OCI-LY1 (cell line): ENCODE data around the gene ZNF827.

Experiments used
- EZH2 ChIP-seq: fragments of 200-600 bp; sonication (generic), shearing (Covaris generic); IDR thresholded peaks from 2 replicates; pipeline ENCODE4 v1.8.0; 2017; ENCODE audit warnings: borderline replicate concordance, mixed run types, mild to moderate bottlenecking, antibody characterized with exemption, low read length, moderate library complexity, mixed read lengths
- TF ChIP-seq, protein P1 (sequence below): fragments of 200-600 bp; sonication (generic), shearing (Covaris generic); IDR thresholded peaks from 2 replicates; pipeline ENCODE4 v1.5.1; 2017; ENCODE audit warnings: mild to moderate bottlenecking, antibody characterized with exemption, low read length, moderate library complexity, mixed read lengths

- TF ChIP-seq, protein P1, sequence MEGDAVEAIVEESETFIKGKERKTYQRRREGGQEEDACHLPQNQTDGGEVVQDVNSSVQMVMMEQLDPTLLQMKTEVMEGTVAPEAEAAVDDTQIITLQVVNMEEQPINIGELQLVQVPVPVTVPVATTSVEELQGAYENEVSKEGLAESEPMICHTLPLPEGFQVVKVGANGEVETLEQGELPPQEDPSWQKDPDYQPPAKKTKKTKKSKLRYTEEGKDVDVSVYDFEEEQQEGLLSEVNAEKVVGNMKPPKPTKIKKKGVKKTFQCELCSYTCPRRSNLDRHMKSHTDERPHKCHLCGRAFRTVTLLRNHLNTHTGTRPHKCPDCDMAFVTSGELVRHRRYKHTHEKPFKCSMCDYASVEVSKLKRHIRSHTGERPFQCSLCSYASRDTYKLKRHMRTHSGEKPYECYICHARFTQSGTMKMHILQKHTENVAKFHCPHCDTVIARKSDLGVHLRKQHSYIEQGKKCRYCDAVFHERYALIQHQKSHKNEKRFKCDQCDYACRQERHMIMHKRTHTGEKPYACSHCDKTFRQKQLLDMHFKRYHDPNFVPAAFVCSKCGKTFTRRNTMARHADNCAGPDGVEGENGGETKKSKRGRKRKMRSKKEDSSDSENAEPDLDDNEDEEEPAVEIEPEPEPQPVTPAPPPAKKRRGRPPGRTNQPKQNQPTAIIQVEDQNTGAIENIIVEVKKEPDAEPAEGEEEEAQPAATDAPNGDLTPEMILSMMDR: no peak
- TF ChIP-seq EZH2: no peak
Observed at GRCh38 chr4:145895056-145895455, 43.6 kb downstream of the ZNF827 start.
